SU-DHL-6 (cell line): ENCODE measurements around the gene C3.

Experiments
- EZH2phosphoT487 ChIP-seq: fragments of 200-600 bp; sonication (generic), shearing (Covaris generic); conservative IDR thresholded peaks from 2 replicates; pipeline ENCODE4 v1.6.1; 2018; ENCODE audit warnings: mild to moderate bottlenecking, antibody characterized with exemption, low read length, moderate library complexity, mixed read lengths
- TF ChIP-seq, protein P1 (sequence below): fragments of 200-600 bp; sonication (generic); IDR thresholded peaks from one replicate; pipeline ENCODE4 v1.5.1; 2017; ENCODE audit warnings: antibody characterized with exemption, mild to moderate bottlenecking, low read length, moderate library complexity; ENCODE audit not compliant: insufficient read depth, poor library complexity, severe bottlenecking

DNA sequence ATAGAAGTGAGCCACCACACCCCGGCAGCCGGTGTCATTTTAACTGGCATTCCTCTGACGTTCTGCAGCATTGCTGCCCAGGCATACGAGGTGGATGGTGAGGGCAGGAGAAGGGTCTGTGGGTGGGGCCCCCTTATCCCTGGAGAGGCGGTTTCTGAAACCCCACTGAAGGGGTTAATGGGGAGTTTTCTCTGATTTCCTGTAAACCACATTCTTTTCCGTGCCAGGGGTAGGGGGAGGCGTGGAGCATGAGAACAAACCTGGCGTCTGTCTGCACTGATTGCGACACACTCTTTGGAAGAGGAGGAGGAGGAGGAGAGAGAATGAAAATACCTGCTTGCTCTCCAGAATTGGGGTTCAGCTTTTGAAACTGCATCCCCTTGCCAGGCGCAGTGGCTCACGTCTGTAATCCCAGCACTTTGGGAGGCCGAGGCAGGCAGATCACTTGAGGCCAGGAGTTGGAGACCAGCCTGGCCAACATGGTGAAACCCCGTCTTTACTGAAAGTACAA, 2.7 kb upstream of the C3 start:
- TF ChIP-seq, protein P1, sequence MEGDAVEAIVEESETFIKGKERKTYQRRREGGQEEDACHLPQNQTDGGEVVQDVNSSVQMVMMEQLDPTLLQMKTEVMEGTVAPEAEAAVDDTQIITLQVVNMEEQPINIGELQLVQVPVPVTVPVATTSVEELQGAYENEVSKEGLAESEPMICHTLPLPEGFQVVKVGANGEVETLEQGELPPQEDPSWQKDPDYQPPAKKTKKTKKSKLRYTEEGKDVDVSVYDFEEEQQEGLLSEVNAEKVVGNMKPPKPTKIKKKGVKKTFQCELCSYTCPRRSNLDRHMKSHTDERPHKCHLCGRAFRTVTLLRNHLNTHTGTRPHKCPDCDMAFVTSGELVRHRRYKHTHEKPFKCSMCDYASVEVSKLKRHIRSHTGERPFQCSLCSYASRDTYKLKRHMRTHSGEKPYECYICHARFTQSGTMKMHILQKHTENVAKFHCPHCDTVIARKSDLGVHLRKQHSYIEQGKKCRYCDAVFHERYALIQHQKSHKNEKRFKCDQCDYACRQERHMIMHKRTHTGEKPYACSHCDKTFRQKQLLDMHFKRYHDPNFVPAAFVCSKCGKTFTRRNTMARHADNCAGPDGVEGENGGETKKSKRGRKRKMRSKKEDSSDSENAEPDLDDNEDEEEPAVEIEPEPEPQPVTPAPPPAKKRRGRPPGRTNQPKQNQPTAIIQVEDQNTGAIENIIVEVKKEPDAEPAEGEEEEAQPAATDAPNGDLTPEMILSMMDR, result no peak
- TF ChIP-seq EZH2phosphoT487, result no peak
